ENCODE measurements around the gene VPS54. TPM values are rescaled to one million over a fixed set of nuclear protein-coding genes. Genes with fewer than 3 reads are reported as not detected.

The VPS54 gene
- total RNA-seq, 1 donor: 18.8 TPM

DNA sequence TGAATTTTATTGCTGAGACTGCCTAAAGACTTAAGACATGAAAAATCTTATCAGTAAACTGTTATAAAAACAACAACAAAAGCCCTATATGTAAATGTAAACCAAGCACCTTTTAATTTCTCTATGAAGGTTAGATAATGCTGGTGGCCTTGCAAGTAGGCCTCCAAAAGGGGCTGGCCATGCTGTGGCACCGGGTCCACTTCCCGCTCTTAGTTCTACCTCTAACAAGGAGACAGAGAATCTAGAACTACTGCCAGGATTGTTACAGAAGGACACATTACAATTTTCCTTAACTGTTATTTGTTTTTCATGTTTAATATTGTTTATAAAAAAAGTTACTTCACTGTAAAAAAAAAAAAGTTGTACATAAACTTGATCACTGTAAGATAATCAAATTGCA is 128.6 kb downstream of the VPS54 start:
- H3K4me1 ChIP-seq (ENCODE audit: insufficient read depth, low read length): no peaks in the 10 kb centered on the region
- no peak overlapping the region for H3K4me2 ChIP-seq (ENCODE audit: insufficient read depth, low read length)
- DNase-seq (ENCODE audit: insufficient read length, low spot score, missing footprints): no peak
- no peaks in the 10 kb centered on the region for H3K79me2 ChIP-seq (ENCODE audit: insufficient read depth, low read length)
- no peak overlapping the region for H2AFZ ChIP-seq (ENCODE audit: low read length)
- no peak overlapping the region for H3K4me3 ChIP-seq (ENCODE audit: insufficient read depth, low read length)
- TF ChIP-seq, protein P1, sequence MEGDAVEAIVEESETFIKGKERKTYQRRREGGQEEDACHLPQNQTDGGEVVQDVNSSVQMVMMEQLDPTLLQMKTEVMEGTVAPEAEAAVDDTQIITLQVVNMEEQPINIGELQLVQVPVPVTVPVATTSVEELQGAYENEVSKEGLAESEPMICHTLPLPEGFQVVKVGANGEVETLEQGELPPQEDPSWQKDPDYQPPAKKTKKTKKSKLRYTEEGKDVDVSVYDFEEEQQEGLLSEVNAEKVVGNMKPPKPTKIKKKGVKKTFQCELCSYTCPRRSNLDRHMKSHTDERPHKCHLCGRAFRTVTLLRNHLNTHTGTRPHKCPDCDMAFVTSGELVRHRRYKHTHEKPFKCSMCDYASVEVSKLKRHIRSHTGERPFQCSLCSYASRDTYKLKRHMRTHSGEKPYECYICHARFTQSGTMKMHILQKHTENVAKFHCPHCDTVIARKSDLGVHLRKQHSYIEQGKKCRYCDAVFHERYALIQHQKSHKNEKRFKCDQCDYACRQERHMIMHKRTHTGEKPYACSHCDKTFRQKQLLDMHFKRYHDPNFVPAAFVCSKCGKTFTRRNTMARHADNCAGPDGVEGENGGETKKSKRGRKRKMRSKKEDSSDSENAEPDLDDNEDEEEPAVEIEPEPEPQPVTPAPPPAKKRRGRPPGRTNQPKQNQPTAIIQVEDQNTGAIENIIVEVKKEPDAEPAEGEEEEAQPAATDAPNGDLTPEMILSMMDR (IDR thresholded peaks at IDR 0.05; ENCODE audit: extremely low read depth, low read depth, low read length): no peak
- no peaks in the 10 kb centered on the region for H4K20me1 ChIP-seq (ENCODE audit: insufficient read depth, low read length)
- H3K27me3 ChIP-seq (ENCODE audit: insufficient read depth, low read length): no peaks in the 10 kb centered on the region
- no peak overlapping the region for H3K27ac ChIP-seq (ENCODE audit: low read depth, low read length)
- no peaks in the 10 kb centered on the region for H3K9me3 ChIP-seq (ENCODE audit: low read depth, low read length)
- peaks cover 62% of the 10 kb centered on the region for H3K36me3 ChIP-seq (ENCODE audit: insufficient read depth, low read length)

DNA sequence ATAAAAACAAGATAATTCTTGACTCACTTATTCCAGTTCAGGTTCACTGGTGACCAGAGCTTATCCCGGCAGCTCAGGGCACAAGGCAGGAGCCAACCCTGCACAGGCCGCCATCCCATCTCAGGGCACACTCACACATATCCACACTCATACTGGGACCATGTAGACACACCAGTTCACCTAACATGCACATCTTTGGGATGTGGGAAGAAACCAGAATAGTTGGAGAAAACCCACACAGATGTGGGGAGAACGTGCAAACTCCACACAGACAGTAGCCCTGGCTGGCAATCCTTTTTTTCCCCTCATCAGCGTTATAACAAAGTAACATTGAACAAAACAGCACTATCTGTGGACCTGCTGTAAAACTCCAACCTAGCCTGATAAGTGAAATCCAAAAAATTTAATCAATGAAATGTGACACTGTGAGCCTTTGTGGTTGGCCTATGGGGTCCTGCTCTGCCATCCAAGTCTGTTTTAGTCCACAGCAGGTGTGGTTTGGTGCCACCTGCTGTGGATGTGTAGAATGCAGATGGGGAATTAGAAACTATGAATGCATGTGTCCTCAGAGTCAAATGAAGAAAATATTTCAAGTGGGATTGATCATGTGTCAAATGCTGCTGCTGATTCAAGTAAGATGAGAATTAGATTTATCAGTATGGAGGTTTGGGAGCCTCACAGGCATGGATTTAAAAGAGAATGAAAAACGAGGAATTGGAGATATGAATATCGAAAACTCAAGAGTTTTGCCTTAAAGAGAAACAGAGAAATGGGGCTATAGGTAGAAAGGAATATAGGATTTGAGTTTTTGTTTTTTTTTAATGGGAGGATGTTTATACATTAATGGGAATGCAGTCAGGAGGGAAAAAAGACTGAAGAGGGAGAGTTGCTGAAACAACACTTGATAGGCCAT is 130.5 kb downstream of the VPS54 start:
- H4K20me1 ChIP-seq (ENCODE audit: insufficient read depth, low read length): no peaks in the 10 kb centered on the region

DNA sequence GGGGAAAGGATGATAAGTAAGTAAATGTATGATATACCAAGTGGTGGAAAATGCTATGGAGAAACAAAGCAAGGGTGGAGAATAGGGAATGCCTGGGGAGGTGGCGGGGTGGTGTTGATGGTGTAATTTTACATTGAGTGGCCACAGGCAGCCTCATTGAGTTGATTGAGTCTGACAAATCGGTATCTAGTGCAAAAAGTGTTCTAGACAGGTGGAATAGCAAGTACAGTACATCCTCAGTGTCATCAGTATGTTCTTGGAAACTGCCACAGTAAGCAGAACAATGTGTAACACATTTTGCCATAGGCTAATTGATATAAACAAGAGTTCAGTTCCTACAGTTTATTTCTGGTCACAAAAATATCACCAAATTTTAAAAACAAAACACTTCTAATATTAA is 131.2 kb downstream of the VPS54 start:
- H3K27me3 ChIP-seq (ENCODE audit: insufficient read depth, low read length): no peaks in the 10 kb centered on the region
- no peak overlapping the region for H3K4me2 ChIP-seq (ENCODE audit: insufficient read depth, low read length)
- H3K27ac ChIP-seq (ENCODE audit: low read depth, low read length): no peak overlapping the region
- no peaks in the 10 kb centered on the region for H3K4me1 ChIP-seq (ENCODE audit: insufficient read depth, low read length)
- peaks cover 2% of the 10 kb centered on the region for H3K79me2 ChIP-seq (ENCODE audit: insufficient read depth, low read length)
- H3K9me3 ChIP-seq (ENCODE audit: low read depth, low read length): no peaks in the 10 kb centered on the region
- peaks cover 72% of the 10 kb centered on the region for H3K36me3 ChIP-seq (ENCODE audit: insufficient read depth, low read length)
- no peaks in the 10 kb centered on the region for H4K20me1 ChIP-seq (ENCODE audit: insufficient read depth, low read length)
- H3K4me3 ChIP-seq (ENCODE audit: insufficient read depth, low read length): no peak overlapping the region
- no peak for DNase-seq (ENCODE audit: insufficient read length, low spot score, missing footprints)
- H2AFZ ChIP-seq (ENCODE audit: low read length): no peak overlapping the region
- TF ChIP-seq, protein P1 (IDR thresholded peaks at IDR 0.05; ENCODE audit: extremely low read depth, low read depth, low read length): no peak

More for the DNA sequence above, 130.5 kb downstream of the VPS54 start:
- H3K4me3 ChIP-seq (ENCODE audit: insufficient read depth, low read length): no peak overlapping the region
- H3K4me2 ChIP-seq (ENCODE audit: insufficient read depth, low read length): no peak overlapping the region
- DNase-seq (ENCODE audit: insufficient read length, low spot score, missing footprints): peak; percentile 79
- H3K4me1 ChIP-seq (ENCODE audit: insufficient read depth, low read length): no peaks in the 10 kb centered on the region
- no peaks in the 10 kb centered on the region for H3K79me2 ChIP-seq (ENCODE audit: insufficient read depth, low read length)
- no peaks in the 10 kb centered on the region for H3K9me3 ChIP-seq (ENCODE audit: low read depth, low read length)
- H2AFZ ChIP-seq (ENCODE audit: low read length): no peak overlapping the region
- H3K27ac ChIP-seq (ENCODE audit: low read depth, low read length): no peak overlapping the region
- H3K36me3 ChIP-seq (ENCODE audit: insufficient read depth, low read length): peaks cover 72% of the 10 kb centered on the region
- H3K27me3 ChIP-seq (ENCODE audit: insufficient read depth, low read length): no peaks in the 10 kb centered on the region
- TF ChIP-seq, protein P1 (IDR thresholded peaks at IDR 0.05; ENCODE audit: extremely low read depth, low read depth, low read length): peak; percentile 81

DNA sequence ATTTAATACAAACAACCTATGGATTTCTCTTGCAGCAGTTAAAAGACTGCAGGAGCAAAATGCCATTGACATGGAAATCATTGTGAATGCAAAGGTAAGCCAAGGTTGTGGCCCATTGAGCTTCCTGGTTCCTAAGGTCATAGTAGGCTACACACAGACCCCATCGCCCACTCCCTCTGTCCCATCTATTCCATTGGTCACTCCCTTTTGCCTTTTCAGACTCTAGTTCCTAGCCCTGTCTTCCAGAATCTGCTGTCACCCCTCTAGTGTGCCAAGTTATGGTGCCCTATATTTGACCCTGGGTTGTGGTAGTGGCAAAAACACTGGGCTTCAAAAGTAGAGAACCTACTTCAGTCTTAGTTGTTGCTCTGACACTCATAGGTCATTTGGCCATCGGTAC is 132.8 kb downstream of the VPS54 start:
- no peak overlapping the region for H3K4me2 ChIP-seq (ENCODE audit: insufficient read depth, low read length)

More for the DNA sequence above, 132.8 kb downstream of the VPS54 start:
- Histone ChIP-seq H3K4me1 (ENCODE audit: insufficient read depth, low read length) (no peaks in the 10 kb centered on the region), H3K4me3 (ENCODE audit: insufficient read depth, low read length) (no peak overlapping the region), H3K27me3 (ENCODE audit: insufficient read depth, low read length) (no peaks in the 10 kb centered on the region), H3K9me3 (ENCODE audit: low read depth, low read length) (no peaks in the 10 kb centered on the region), H3K36me3 (ENCODE audit: insufficient read depth, low read length) (peaks cover 70% of the 10 kb centered on the region), H4K20me1 (ENCODE audit: insufficient read depth, low read length) (no peaks in the 10 kb centered on the region), H2AFZ (ENCODE audit: low read length) (no peak overlapping the region), H3K79me2 (ENCODE audit: insufficient read depth, low read length) (peaks cover 2% of the 10 kb centered on the region), H3K27ac (ENCODE audit: low read depth, low read length) (no peak overlapping the region)
- no peak for DNase-seq (ENCODE audit: insufficient read length, low spot score, missing footprints)
- TF ChIP-seq, protein P1 (IDR thresholded peaks at IDR 0.05; ENCODE audit: extremely low read depth, low read depth, low read length): no peak

Data from osteoblast (primary cell).